Mesenchymal stem cell (in vitro differentiated cells and primary cell): ENCODE results near the gene C16orf46.
A peak's percentile ranks its signal among the peaks of the same experiment; 100 is the strongest.

Experiments
- DNase-seq: peaks from one replicate; pipeline ENCODE4 v3.0.0-alpha.2; 2013
- H2AFZ ChIP-seq: one replicate; pipeline ENCODE4 v1.6.1; 2013; ENCODE audit warnings: low read depth, mild to moderate bottlenecking, control low read depth, inconsistent platforms, low read length, moderate library complexity
- H2AK5ac ChIP-seq: 2 replicates; pipeline ENCODE4 v1.6.1; 2013; ENCODE audit warnings: low read length, moderate library complexity, mild to moderate bottlenecking, inconsistent platforms; ENCODE audit not compliant: severe bottlenecking
- H2BK120ac ChIP-seq: one replicate; pipeline ENCODE4 v1.6.1; 2013; ENCODE audit warnings: low read depth, mild to moderate bottlenecking, inconsistent platforms, low read length, moderate library complexity
- H2BK12ac ChIP-seq, 2 experiments: one replicate each; pipeline ENCODE4 v1.6.1; 2013; ENCODE audit warnings: inconsistent platforms in 2 of 2, low read length in 2 of 2, mild to moderate bottlenecking in 2 of 2, moderate library complexity in 2 of 2, control low read depth in 1 of 2
- H2BK15ac ChIP-seq: one replicate; pipeline ENCODE4 v1.6.1; 2013; ENCODE audit warnings: mild to moderate bottlenecking, low read depth, inconsistent platforms; ENCODE audit not compliant: poor library complexity, severe bottlenecking
- H2BK5ac ChIP-seq: 2 replicates; pipeline ENCODE4 v1.6.1; 2013; ENCODE audit warnings: low read depth, mild to moderate bottlenecking, low read length, control low read depth, inconsistent platforms; ENCODE audit not compliant: poor library complexity, severe bottlenecking
- H3K14ac ChIP-seq, 2 experiments: one replicate each; pipeline ENCODE4 v1.6.1; 2013; ENCODE audit warnings: inconsistent platforms in 2 of 2, low read length in 2 of 2, control low read depth in 1 of 2, mild to moderate bottlenecking in 1 of 2, moderate library complexity in 1 of 2
- H3K18ac ChIP-seq, 2 experiments: one replicate each; pipeline ENCODE4 v1.6.1; 2013; ENCODE audit warnings: inconsistent platforms in 2 of 2, low read length in 2 of 2, control low read depth in 1 of 2, low read depth in 1 of 2, mild to moderate bottlenecking in 1 of 2
- H3K23ac ChIP-seq, 2 experiments: one replicate each; pipeline ENCODE4 v1.6.1; 2013; ENCODE audit warnings: inconsistent platforms in 2 of 2, low read length in 2 of 2, mild to moderate bottlenecking in 2 of 2, moderate library complexity in 2 of 2, control low read depth in 1 of 2
- H3K27ac ChIP-seq: 2 replicates; pipeline ENCODE4 v1.5.1; 2013; ENCODE audit warnings: mild to moderate bottlenecking, moderate library complexity, low read length, control low read depth, inconsistent platforms; ENCODE audit not compliant: poor library complexity, severe bottlenecking
- H3K27me3 ChIP-seq, 2 experiments: 2 replicates each; pipeline versions ENCODE4 v1.6.1 to v1.7.0; 2013; ENCODE audit warnings: low read length in 2 of 2, mild to moderate bottlenecking in 2 of 2, moderate library complexity in 2 of 2, control low read depth in 1 of 2, inconsistent platforms in 1 of 2; ENCODE audit not compliant: control insufficient read depth in 1 of 2, insufficient read depth in 1 of 2
- H3K36me3 ChIP-seq, 2 experiments: 2 replicates each; pipeline versions ENCODE4 v1.6.1 to v1.7.0; 2013; ENCODE audit warnings: low read length in 2 of 2, control low read depth in 1 of 2, inconsistent platforms in 1 of 2, low read depth in 1 of 2, mild to moderate bottlenecking in 1 of 2; ENCODE audit not compliant: insufficient read depth in 2 of 2, control insufficient read depth in 1 of 2
- H3K4ac ChIP-seq, 2 experiments: one replicate each; pipeline ENCODE4 v1.6.1; 2013; ENCODE audit warnings: inconsistent platforms in 2 of 2, low read length in 2 of 2, mild to moderate bottlenecking in 2 of 2, moderate library complexity in 2 of 2, control low read depth in 1 of 2, low read depth in 1 of 2
- H3K4me1 ChIP-seq: 2 replicates; pipeline ENCODE4 v1.6.1; 2013; ENCODE audit warnings: low read depth, low read length, control low read depth; ENCODE audit not compliant: control insufficient read depth, insufficient read depth
- H3K4me2 ChIP-seq: 2 replicates; pipeline ENCODE4 v1.6.1; 2013; ENCODE audit warnings: low read length, mild to moderate bottlenecking, inconsistent platforms; ENCODE audit not compliant: poor library complexity, severe bottlenecking
- H3K4me3 ChIP-seq, 2 experiments: 2 replicates each; pipeline versions ENCODE4 v1.5.1 to v1.7.0; 2013; ENCODE audit warnings: low read length in 2 of 2, mild to moderate bottlenecking in 2 of 2, control low read depth in 1 of 2, low read depth in 1 of 2; ENCODE audit not compliant: insufficient read depth in 1 of 2
- H3K79me1 ChIP-seq: replicated peaks from 2 replicates; pipeline ENCODE4 v1.6.1; 2013; ENCODE audit warnings: mild to moderate bottlenecking, control low read depth, low read length, inconsistent platforms; ENCODE audit not compliant: poor library complexity, severe bottlenecking
- H3K9ac ChIP-seq: 2 replicates; pipeline ENCODE4 v1.7.0; 2013; ENCODE audit warnings: mild to moderate bottlenecking, low read length, moderate library complexity
- H3K9me3 ChIP-seq: 2 replicates; pipeline ENCODE4 v1.7.0; 2013; ENCODE audit warnings: mild to moderate bottlenecking, low read length; ENCODE audit not compliant: control insufficient read depth
- H4K8ac ChIP-seq: one replicate; pipeline ENCODE4 v1.6.1; 2013; ENCODE audit warnings: inconsistent platforms, mild to moderate bottlenecking, low read length, moderate library complexity
- H4K91ac ChIP-seq: one replicate; pipeline ENCODE4 v1.6.1; 2013; ENCODE audit warnings: mild to moderate bottlenecking, low read length, inconsistent platforms
- WGBS: methylation state at CpG from one replicate; pipeline ENCODE4 v1.1.7; 2013; ENCODE audit warnings: mixed read lengths; 5-methylcytosine and 5-hydroxymethylcytosine counted together

The C16orf46 gene

GRCh38 chr16:81097230-81097629 is 20.2 kb upstream of the C16orf46 start:
- H3K4me1 ChIP-seq = peaks cover 4% of the 10 kb centered on the region
- H3K23ac ChIP-seq = no peak overlapping the region
- DNase-seq = no peak
- H3K27ac ChIP-seq = no peak overlapping the region
- no peak overlapping the region for H2BK15ac ChIP-seq
- peak overlapping the region; percentile 37 for H2AK5ac ChIP-seq
- H3K18ac ChIP-seq = no peak overlapping the region
- H3K27me3 ChIP-seq = no peaks in the 10 kb centered on the region
- H3K4me3 ChIP-seq = no peak overlapping the region
- H4K91ac ChIP-seq = no peak overlapping the region
- no peak overlapping the region for H2BK120ac ChIP-seq
- H2BK5ac ChIP-seq = no peak overlapping the region
- H3K9me3 ChIP-seq = no peaks in the 10 kb centered on the region
- over 99% methylated on average over 6 of the region's 6 CpGs for WGBS
- no peak overlapping the region for H2AFZ ChIP-seq
- H4K8ac ChIP-seq = no peak overlapping the region
- H3K4me2 ChIP-seq = no peak overlapping the region
- no peaks in the 10 kb centered on the region for H3K36me3 ChIP-seq
- no peak overlapping the region for H2BK12ac ChIP-seq
- H3K9ac ChIP-seq = no peak overlapping the region
- H3K14ac ChIP-seq = no peak overlapping the region
- no peak overlapping the region for H3K4ac ChIP-seq
- H3K79me1 ChIP-seq = peaks cover 7% of the 10 kb centered on the region

GRCh38 chr16:81096715-81097208 is 19.7 kb upstream of the C16orf46 start:
- H2BK15ac ChIP-seq = no peak overlapping the region
- no peak overlapping the region for H3K4ac ChIP-seq
- peak overlapping the region; percentile 56 for H3K27ac ChIP-seq
- H2BK12ac ChIP-seq = peak overlapping the region in 1 of 2 experiments; percentile 31
- H3K27me3 ChIP-seq = no peaks in the 10 kb centered on the region
- no peak overlapping the region for H2BK120ac ChIP-seq
- H3K23ac ChIP-seq = no peak overlapping the region
- H3K14ac ChIP-seq = no peak overlapping the region
- H4K91ac ChIP-seq = no peak overlapping the region
- 62% methylated on average over 8 of the region's 8 CpGs for WGBS
- H3K9me3 ChIP-seq = no peaks in the 10 kb centered on the region
- H3K4me1 ChIP-seq = peaks cover 4% of the 10 kb centered on the region
- H3K18ac ChIP-seq = peak overlapping the region in 1 of 2 experiments; percentile 30
- no peak overlapping the region for H2BK5ac ChIP-seq
- peak overlapping the region; percentile 2 for H3K4me2 ChIP-seq
- peak overlapping the region; percentile 37 for H2AK5ac ChIP-seq
- H3K9ac ChIP-seq = peak overlapping the region; percentile 49
- peak overlapping the region; percentile 61 for H4K8ac ChIP-seq
- no peak for DNase-seq
- no peaks in the 10 kb centered on the region for H3K36me3 ChIP-seq
- H3K4me3 ChIP-seq = peak overlapping the region in 1 of 2 experiments; percentile 77
- H2AFZ ChIP-seq = peak overlapping the region; percentile 56
- H3K79me1 ChIP-seq = peaks cover 10% of the 10 kb centered on the region

DNA sequence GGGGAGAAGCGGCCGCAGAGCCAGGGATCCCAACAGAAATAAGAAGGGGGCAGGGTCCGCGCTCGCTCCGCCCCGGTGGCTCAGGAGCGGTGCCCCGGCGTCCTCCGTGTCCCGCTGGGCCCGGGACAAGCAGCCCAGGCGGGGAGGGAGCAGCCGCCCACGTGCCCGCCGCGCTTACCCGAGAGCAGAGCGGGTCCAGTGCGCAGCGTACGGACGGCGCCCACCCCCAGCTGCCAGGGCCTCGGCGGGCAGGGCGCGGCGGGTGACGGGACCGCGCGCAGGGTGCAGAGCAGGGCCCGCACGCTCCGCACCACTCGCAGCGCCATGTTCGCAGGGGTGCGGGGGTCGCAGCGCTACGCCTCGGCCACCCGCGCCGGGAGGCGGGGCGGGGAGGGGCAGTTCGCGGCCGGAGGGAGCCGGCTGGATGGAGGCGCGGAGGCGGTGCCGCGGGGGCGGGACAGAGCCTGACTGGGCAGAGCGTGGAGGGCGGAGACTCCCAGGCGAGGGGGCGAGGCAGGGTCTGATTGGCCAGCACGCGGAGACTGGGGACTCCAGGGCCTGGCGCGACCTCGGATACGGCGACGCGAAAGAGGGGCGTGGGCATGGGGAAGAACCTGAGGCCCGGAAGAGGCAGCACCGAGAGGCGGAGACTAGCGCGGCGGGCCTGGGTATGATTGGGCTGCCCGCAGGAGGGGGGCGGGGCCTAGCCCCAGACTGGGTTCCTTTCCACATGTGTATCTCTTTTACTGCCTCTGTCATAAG is 19.1 kb upstream of the C16orf46 start, which contains the start of gene GCSH:
TSS of gene GCSH (minus strand) at position 443 of the 762 bp plus-strand sequence. CDS start at position 326, 117 bp downstream.
- Histone ChIP-seq H2AFZ (peak within 1 kb of the TSS; percentile 72), H2BK5ac (no peak within 1 kb of the TSS), H3K4me3 (peak within 1 kb of the TSS; percentile 87 to 90), H2BK15ac (no peak within 1 kb of the TSS), H2BK12ac (peak within 1 kb of the TSS in 1 of 2 experiments; percentile 31), H3K9me3 (no peaks in the 10 kb centered on the region), H3K14ac (peak within 1 kb of the TSS in 1 of 2 experiments; percentile 83), H2BK120ac (no peak within 1 kb of the TSS), H3K18ac (peak within 1 kb of the TSS in 1 of 2 experiments; percentile 66), H3K9ac (peak within 1 kb of the TSS; percentile 89), H3K4me1 (peaks cover 4% of the 10 kb centered on the region), H4K8ac (peak within 1 kb of the TSS; percentile 69), H3K79me1 (peaks cover 10% of the 10 kb centered on the region), H3K27me3 (no peaks in the 10 kb centered on the region), H2AK5ac (peak within 1 kb of the TSS; percentile 37), H3K27ac (peak within 1 kb of the TSS; percentile 56), H4K91ac (no peak within 1 kb of the TSS), H3K4ac (peak within 1 kb of the TSS in 1 of 2 experiments; percentile 38), H3K23ac (peak within 1 kb of the TSS in 1 of 2 experiments; percentile 79), H3K36me3 (no peaks in the 10 kb centered on the region), H3K4me2 (peak within 1 kb of the TSS; percentile 94)
- under 1% methylated on average over 56 of the region's 83 CpGs for WGBS
- peak; percentile 98 for DNase-seq

GRCh38 chr16:81095653-81095952 is 18.6 kb upstream of the C16orf46 start:
- peak overlapping the region; percentile 25 for H3K27ac ChIP-seq
- H3K4ac ChIP-seq = peak overlapping the region in 1 of 2 experiments; percentile 38
- no peak for DNase-seq
- under 1% methylated on average over 22 of the region's 22 CpGs for WGBS
- no peaks in the 10 kb centered on the region for H3K27me3 ChIP-seq
- H3K23ac ChIP-seq = peak overlapping the region in 1 of 2 experiments; percentile 79
- H3K14ac ChIP-seq = peak overlapping the region in 1 of 2 experiments; percentile 83
- no peak overlapping the region for H2AK5ac ChIP-seq
- peak overlapping the region; percentile 87 to 90 for H3K4me3 ChIP-seq
- no peak overlapping the region for H4K91ac ChIP-seq
- H4K8ac ChIP-seq = peak overlapping the region; percentile 69
- peak overlapping the region in 1 of 2 experiments; percentile 66 for H3K18ac ChIP-seq
- no peaks in the 10 kb centered on the region for H3K9me3 ChIP-seq
- no peak overlapping the region for H2BK5ac ChIP-seq
- peak overlapping the region; percentile 72 for H2AFZ ChIP-seq
- H3K79me1 ChIP-seq = peaks cover 10% of the 10 kb centered on the region
- H3K9ac ChIP-seq = peak overlapping the region; percentile 89
- H2BK12ac ChIP-seq = peak overlapping the region in 1 of 2 experiments; percentile 21
- H3K36me3 ChIP-seq = peaks cover 0 to 2% of the 10 kb centered on the region in 2 experiments
- no peak overlapping the region for H2BK15ac ChIP-seq
- H3K4me2 ChIP-seq = peak overlapping the region; percentile 94
- H2BK120ac ChIP-seq = no peak overlapping the region
- H3K4me1 ChIP-seq = peaks cover 4% of the 10 kb centered on the region
